Esophagus muscularis mucosa (tissue), 4 donors: ENCODE data around the gene CDH22. TPM values are rescaled to one million over a fixed set of nuclear protein-coding genes. Genes with fewer than 3 reads are reported as not detected.

Experiments
- DNase-seq: peaks from one replicate; pipeline ENCODE4 v3.0.0-alpha.2; 2017; ENCODE audit errors: extremely low spot score
- H3K27ac ChIP-seq, 4 donors: fragments of 200-600 bp; sonication (generic); replicated peaks in 1 of 4; 1 replicate in 3 of 4; 2 replicates in 1 of 4; pipeline ENCODE4 v1.5.1; 2016 to 2019; ENCODE audit warnings: mild to moderate bottlenecking in 1 of 4
- H3K27me3 ChIP-seq, 4 donors: fragments of 200-600 bp; sonication (generic); one replicate each; pipeline versions ENCODE4 v1.5.1 to v1.6.0; 2016 to 2019
- H3K36me3 ChIP-seq, 4 donors: fragments of 200-600 bp; sonication (generic); one replicate each; pipeline ENCODE4 v1.5.1; 2016 to 2019
- H3K4me1 ChIP-seq, 4 donors: fragments of 200-600 bp; sonication (generic); one replicate each; pipeline ENCODE4 v1.5.1; 2016 to 2019
- H3K4me3 ChIP-seq, 4 donors: fragments of 200-600 bp; sonication (generic); 1 replicate in 2 of 4; 2 replicates in 2 of 4; pipeline ENCODE4 v1.5.1; 2016 to 2019; ENCODE audit warnings: mild to moderate bottlenecking in 4 of 4, moderate library complexity in 1 of 4
- H3K9me3 ChIP-seq, 4 donors: fragments of 200-600 bp; sonication (generic); 1 replicate in 3 of 4; 2 replicates in 1 of 4; pipeline ENCODE4 v1.5.1; 2016 to 2019
- EP300 ChIP-seq: sonication (generic); formaldehyde crosslinking; IDR thresholded peaks from one replicate; pipeline ENCODE4 v1.6.1; 2017; ENCODE audit warnings: antibody characterized with exemption
- POLR2A ChIP-seq: fragments of 450-650 bp; IDR thresholded peaks from one replicate; pipeline ENCODE4 v1.6.1; 2017; ENCODE audit warnings: antibody characterized with exemption, moderate library complexity, mild to moderate bottlenecking, low read depth
- POLR2AphosphoS5 ChIP-seq, 2 donors: sonication (generic); formaldehyde crosslinking; IDR thresholded peaks; one replicate each; pipeline ENCODE4 v1.6.1; 2017; ENCODE audit warnings: antibody characterized with exemption in 2 of 2
- WGBS: methylation state at CpG from one replicate; pipeline ENCODE4 v1.1.5; 2018; 5-methylcytosine and 5-hydroxymethylcytosine counted together
- intact Hi-C: fragments of 100-400 bp; cut with DNase I; formaldehyde crosslinking; loops from one replicate; pipeline ENCODE4 v1.15.1; 2023
- total RNA-seq, 4 donors: library from RNA; depleted of rRNA; stranded (reverse); fragments of >200 nt; gene quantifications; one replicate each; pipeline versions ENCODE4 v1.1.0 to v1.2.1, GENCODE V29; 2016
- TF ChIP-seq, protein P1 (sequence below), 3 experiments: fragments of 200-600 bp in 2 of 3; fragments of 450-650 bp in 1 of 3; sonication (generic) in 2 of 3; IDR thresholded peaks; one replicate each; pipeline ENCODE4 v1.5.1; 2017 to 2019; ENCODE audit warnings: antibody characterized with exemption in 3 of 3, mild to moderate bottlenecking in 2 of 3, moderate library complexity in 1 of 3

The CDH22 gene
- total RNA-seq, 4 donors from 2014 or later = 0.17 to 0.69 (median 0.42) TPM; not detected in 1

DNA sequence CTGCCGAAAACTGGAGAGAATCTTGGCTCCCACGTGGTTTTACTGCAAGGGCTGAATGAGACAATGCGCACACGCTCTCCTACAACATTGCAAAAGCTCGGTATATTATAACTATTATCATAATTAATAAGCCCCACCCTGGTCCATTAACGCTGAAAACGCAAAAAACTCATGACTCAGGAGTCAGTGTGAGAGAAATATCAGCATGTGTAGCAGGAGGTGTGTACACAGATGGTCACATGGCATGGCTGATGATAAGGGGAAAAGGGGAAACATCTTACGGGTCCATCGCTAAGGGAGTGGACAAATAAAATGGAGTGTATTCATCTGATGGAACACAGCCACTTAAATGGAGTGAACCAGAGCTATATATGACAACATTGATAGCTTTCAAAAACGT is 29.2 kb downstream of the CDH22 start:
- 79% methylated on average over 10 of the region's 10 CpGs for WGBS
- no peak for DNase-seq
- Histone ChIP-seq H3K9me3 (peaks cover 0 to 1% (median 0%) of the 10 kb centered on the region in 4 donors), H3K4me1 (no peaks in the 10 kb centered on the region), H3K4me3 (no peak overlapping the region), H3K27ac (no peak overlapping the region), H3K36me3 (no peaks in the 10 kb centered on the region), H3K27me3 (peaks cover 0 to 95% (median 1%) of the 10 kb centered on the region in 4 donors)
- TF ChIP-seq POLR2AphosphoS5 (IDR thresholded peaks at IDR 0.05) = no peak
- TF ChIP-seq, protein P1, sequence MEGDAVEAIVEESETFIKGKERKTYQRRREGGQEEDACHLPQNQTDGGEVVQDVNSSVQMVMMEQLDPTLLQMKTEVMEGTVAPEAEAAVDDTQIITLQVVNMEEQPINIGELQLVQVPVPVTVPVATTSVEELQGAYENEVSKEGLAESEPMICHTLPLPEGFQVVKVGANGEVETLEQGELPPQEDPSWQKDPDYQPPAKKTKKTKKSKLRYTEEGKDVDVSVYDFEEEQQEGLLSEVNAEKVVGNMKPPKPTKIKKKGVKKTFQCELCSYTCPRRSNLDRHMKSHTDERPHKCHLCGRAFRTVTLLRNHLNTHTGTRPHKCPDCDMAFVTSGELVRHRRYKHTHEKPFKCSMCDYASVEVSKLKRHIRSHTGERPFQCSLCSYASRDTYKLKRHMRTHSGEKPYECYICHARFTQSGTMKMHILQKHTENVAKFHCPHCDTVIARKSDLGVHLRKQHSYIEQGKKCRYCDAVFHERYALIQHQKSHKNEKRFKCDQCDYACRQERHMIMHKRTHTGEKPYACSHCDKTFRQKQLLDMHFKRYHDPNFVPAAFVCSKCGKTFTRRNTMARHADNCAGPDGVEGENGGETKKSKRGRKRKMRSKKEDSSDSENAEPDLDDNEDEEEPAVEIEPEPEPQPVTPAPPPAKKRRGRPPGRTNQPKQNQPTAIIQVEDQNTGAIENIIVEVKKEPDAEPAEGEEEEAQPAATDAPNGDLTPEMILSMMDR (IDR thresholded peaks at IDR 0.05) = no peak
- TF ChIP-seq POLR2A = no peak
- TF ChIP-seq EP300 = no peak
- intact Hi-C loops = no loop called here

DNA sequence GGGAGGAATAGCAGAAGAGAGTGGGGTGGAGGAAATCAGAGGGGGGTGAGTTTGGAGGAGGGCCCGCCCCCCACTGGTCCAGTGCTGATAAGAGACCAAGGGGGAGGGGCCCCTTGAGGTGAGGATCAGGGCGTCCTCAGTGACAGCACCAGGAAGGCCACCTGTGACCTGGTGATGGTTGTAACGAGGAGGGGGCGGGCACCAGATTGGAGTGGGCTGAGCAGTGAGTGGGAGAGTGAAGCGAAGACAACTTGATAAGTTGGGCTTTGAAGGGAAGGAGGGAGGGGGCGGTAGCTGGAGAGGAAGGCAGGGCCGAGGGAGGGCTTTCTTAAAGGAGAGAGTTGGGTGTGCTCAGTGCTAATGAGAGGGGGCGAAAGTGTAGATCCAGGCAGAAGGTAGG is 30.7 kb downstream of the CDH22 start:
- Histone ChIP-seq H3K27ac (no peak overlapping the region), H3K9me3 (peaks cover 0 to 16% (median 10%) of the 10 kb centered on the region in 4 donors), H3K4me1 (no peaks in the 10 kb centered on the region), H3K27me3 (peaks cover 0 to 95% (median 1%) of the 10 kb centered on the region in 4 donors), H3K4me3 (no peak overlapping the region), H3K36me3 (no peaks in the 10 kb centered on the region)
- intact Hi-C loops = no loop called here
- DNase-seq = no peak
- TF ChIP-seq POLR2A = no peak
- no peak for TF ChIP-seq EP300
- TF ChIP-seq, protein P1 (IDR thresholded peaks at IDR 0.05) = no peak
- TF ChIP-seq POLR2AphosphoS5 (IDR thresholded peaks at IDR 0.05) = no peak
- WGBS = 22% methylated on average over 8 of the region's 8 CpGs

DNA sequence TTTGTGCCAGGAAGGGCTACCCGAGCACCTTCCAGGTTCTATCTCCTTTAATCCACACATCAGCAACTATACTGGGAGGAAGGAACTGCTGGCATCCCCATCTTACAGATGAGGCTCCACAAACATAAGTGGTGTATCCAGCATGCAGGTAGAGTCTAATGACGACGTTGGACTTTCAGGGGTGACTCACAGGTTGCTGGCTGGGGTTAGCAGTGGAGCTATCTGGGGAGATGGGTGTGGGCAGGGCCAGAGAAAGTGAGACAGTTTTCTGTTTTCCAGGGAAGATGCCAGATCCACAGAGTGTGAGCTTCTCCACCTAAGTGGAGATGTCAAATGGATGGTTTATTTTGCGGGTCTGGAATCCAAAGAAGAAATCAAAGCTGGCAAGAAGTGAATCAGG is 31.8 kb downstream of the CDH22 start:
- H3K36me3 ChIP-seq = no peaks in the 10 kb centered on the region
- WGBS = 62% methylated on average over 4 of the region's 4 CpGs
- H3K27me3 ChIP-seq = peaks cover 0 to 89% (median 1%) of the 10 kb centered on the region in 4 donors

DNA sequence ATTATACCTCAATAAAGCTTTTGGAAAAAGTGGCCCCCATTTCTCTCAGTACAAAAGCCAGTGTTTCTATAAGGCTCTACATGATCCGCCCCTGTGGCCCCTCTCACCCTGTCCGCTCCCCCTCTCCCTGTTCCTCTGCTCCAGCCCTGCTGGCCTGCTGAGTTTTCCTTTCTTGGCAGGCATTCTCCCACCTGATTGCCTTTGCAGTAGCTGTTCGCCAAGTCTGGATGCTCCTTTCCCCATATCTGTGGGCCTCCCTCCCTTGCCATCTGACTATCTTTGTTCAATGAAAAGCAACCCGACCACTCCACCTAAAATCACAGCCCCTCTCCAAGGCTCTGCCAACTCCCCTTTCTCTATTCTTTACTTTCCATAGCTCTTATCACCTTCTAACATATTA is 33.2 kb downstream of the CDH22 start:
- H3K36me3 ChIP-seq = no peaks in the 10 kb centered on the region
- intact Hi-C loops = no loop called here
- H3K27ac ChIP-seq = no peak overlapping the region
- peaks cover 0 to 22% (median 16%) of the 10 kb centered on the region in 4 donors for H3K9me3 ChIP-seq
- H3K27me3 ChIP-seq = peaks cover 0 to 88% (median 0%) of the 10 kb centered on the region in 4 donors
- TF ChIP-seq EP300 (no peak), POLR2AphosphoS5 (IDR thresholded peaks at IDR 0.05) (no peak), POLR2A (no peak)
- TF ChIP-seq, protein P1 (IDR thresholded peaks at IDR 0.05) = no peak
- 84% methylated on average over 4 of the region's 4 CpGs for WGBS
- H3K4me1 ChIP-seq = no peaks in the 10 kb centered on the region
- no peak overlapping the region for H3K4me3 ChIP-seq
- no peak for DNase-seq

More for the DNA sequence above, 31.8 kb downstream of the CDH22 start:
- H3K4me1 ChIP-seq = no peaks in the 10 kb centered on the region
- no peak overlapping the region for H3K4me3 ChIP-seq
- peaks cover 0 to 22% (median 16%) of the 10 kb centered on the region in 4 donors for H3K9me3 ChIP-seq
- H3K27ac ChIP-seq = no peak overlapping the region
- intact Hi-C loops = no loop called here
- TF ChIP-seq EP300 (no peak), POLR2AphosphoS5 (IDR thresholded peaks at IDR 0.05) (no peak), POLR2A (no peak)
- TF ChIP-seq, protein P1 (IDR thresholded peaks at IDR 0.05) = no peak
- DNase-seq = no peak

DNA sequence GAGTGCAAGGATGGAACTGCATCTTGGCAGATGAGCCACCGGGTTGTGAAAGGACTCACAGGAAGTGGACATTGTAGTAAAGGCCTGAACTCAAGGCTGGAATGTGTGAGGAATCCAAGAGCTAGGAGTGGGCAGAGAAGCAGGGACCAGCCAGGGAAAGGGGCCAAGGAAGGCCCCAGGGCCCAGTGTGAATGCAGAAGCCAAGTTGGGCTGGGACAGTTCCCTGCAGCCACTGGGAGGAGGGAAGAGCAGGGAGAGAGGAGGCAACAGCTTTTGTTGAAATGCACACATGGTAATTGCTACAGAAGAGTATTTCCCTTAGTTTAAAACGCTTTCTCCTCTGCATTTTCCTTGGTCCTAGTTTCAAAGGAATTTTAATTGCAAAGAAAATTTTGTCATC is 34.6 kb downstream of the CDH22 start:
- intact Hi-C loops = no loop called here
- Histone ChIP-seq H3K4me1 (no peaks in the 10 kb centered on the region), H3K36me3 (no peaks in the 10 kb centered on the region), H3K4me3 (no peak overlapping the region), H3K27ac (no peak overlapping the region), H3K27me3 (peaks cover 0 to 90% (median 0%) of the 10 kb centered on the region in 4 donors), H3K9me3 (peaks cover 0 to 22% (median 16%) of the 10 kb centered on the region in 4 donors)
- TF ChIP-seq EP300 = no peak
- TF ChIP-seq, protein P1 (IDR thresholded peaks at IDR 0.05) = no peak
- TF ChIP-seq POLR2AphosphoS5 (IDR thresholded peaks at IDR 0.05) = no peak
- TF ChIP-seq POLR2A = no peak
- WGBS = 42% methylated on average over 2 of the region's 2 CpGs
- no peak for DNase-seq
